A673 (cell line): ENCODE data around the gene TUFM.

Experiments
- CTCF ChIP-seq: fragments of 300-800, 200-600 bp; sonication (generic); conservative IDR thresholded peaks from 2 replicates; pipeline ENCODE4 v1.5.1; 2017; ENCODE audit warnings: low read depth, mild to moderate bottlenecking, antibody characterized with exemption, low read length, moderate library complexity, mixed read lengths
- EZH2 ChIP-seq: fragments of 200-600 bp; sonication (generic); IDR thresholded peaks from 2 replicates; pipeline ENCODE4 v1.6.1; 2017; ENCODE audit warnings: borderline replicate concordance, low read depth, mild to moderate bottlenecking, mixed read lengths, antibody characterized with exemption, low read length; ENCODE audit not compliant: poor library complexity, severe bottlenecking

DNA sequence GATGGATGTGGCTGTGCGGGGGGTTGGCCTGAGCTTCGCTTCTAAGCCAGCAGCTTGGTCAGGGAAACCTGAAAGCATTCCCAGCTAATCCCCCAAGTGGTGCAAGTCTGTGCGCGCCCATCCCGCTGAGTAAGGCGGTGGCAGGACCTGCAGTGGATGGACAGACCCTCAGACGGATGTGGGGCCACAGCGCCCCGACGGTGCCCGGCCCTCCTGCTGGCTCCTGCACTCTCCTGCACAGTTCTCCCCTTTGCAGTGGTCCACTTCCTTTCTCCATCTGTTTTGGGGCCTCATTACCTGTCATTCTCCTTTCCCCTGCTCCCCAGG is 34.4 kb upstream of the TUFM start:
- TF ChIP-seq EZH2 (no peak), CTCF (no peak)
